ENCODE data around the gene HOXC6. TPM values are rescaled to one million over a fixed set of nuclear protein-coding genes. Genes with fewer than 3 reads are reported as not detected.

The HOXC6 gene
- total RNA-seq, 1 experiment from 2014 or later: 2.8 TPM

DNA sequence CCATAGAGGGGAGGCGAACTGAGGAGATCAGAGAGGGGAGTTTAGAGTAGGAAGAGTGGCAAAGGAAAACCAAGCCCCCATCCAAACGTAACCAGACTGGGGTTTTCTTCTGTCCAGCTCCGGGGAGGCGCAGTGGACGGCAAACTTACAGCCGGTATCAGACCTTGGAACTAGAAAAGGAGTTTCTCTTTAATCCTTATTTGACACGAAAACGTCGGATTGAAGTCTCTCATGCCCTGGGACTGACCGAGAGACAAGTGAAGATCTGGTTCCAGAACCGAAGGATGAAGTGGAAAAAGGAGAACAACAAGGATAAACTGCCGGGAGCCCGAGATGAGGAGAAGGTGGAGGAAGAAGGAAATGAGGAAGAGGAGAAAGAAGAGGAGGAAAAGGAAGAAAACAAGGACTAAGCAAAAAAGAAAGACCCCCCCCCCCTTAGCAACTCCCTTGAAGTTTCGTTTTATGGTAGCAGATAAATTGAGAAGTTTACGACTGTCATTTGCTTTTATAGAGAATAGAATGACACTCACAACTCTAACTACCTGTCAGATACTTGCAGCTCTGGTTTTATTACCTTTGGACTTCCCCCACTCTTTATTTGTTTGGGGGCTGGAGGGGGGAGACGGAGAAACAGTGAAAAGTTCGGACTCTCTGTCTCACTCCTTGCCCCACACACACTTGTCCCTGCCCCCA lies 17.1 kb upstream of the HOXC6 start:
- Histone ChIP-seq H4K20me1 (ENCODE audit: low read length) (no peaks in the 10 kb centered on the region), H3K4me3 (ENCODE audit: low read length) (peak overlapping the region; percentile 78), H3K27me3 (ENCODE audit: low read length) (no peaks in the 10 kb centered on the region), H3K9ac (ENCODE audit: low read length) (no peak overlapping the region), H3F3A (ENCODE audit: low read length, unreplicated experiment) (no peaks in the 10 kb centered on the region), H3K36me3 (ENCODE audit: low read depth, low read length) (no peaks in the 10 kb centered on the region), H3K4me1 (ENCODE audit: insufficient read depth, low read length) (peaks cover 50% of the 10 kb centered on the region), H3K4me2 (ENCODE audit: low read length) (peak overlapping the region; percentile 99), H3K9me2 (replicated peaks; ENCODE audit: low read length) (no peaks in the 10 kb centered on the region), H3K27ac (ENCODE audit: low read length) (no peak overlapping the region), H2AFZ (ENCODE audit: low read length) (peak overlapping the region; percentile 41; the same call in 1 of the 2 replicates), H3K79me2 (ENCODE audit: low read length) (peaks cover 24% of the 10 kb centered on the region), H3K9me3 (ENCODE audit: low read length) (no peaks in the 10 kb centered on the region)
- ATAC-seq (no peak), DNase-seq (no peak)
- ChIA-PET POLR2A (ENCODE audit: unreplicated experiment) (interaction anchor here (0.6 kb wide), 1 partner anchor 288 kb away, joined by 3 read pairs; no protein-coding TSS in a partner anchor), CTCF (no interaction called here)
- TF ChIP-seq EZH2 (IDR thresholded peaks at IDR 0.05; ENCODE audit: low read length, unreplicated experiment): no peak
- TF ChIP-seq, protein P1, sequence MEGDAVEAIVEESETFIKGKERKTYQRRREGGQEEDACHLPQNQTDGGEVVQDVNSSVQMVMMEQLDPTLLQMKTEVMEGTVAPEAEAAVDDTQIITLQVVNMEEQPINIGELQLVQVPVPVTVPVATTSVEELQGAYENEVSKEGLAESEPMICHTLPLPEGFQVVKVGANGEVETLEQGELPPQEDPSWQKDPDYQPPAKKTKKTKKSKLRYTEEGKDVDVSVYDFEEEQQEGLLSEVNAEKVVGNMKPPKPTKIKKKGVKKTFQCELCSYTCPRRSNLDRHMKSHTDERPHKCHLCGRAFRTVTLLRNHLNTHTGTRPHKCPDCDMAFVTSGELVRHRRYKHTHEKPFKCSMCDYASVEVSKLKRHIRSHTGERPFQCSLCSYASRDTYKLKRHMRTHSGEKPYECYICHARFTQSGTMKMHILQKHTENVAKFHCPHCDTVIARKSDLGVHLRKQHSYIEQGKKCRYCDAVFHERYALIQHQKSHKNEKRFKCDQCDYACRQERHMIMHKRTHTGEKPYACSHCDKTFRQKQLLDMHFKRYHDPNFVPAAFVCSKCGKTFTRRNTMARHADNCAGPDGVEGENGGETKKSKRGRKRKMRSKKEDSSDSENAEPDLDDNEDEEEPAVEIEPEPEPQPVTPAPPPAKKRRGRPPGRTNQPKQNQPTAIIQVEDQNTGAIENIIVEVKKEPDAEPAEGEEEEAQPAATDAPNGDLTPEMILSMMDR (conservative IDR thresholded peaks at IDR 0.05; ENCODE audit: low read depth, low read length): no peak
- TF ChIP-seq EZH2phosphoT487 (IDR thresholded peaks at IDR 0.05; ENCODE audit: borderline replicate concordance, low read length): no peak
- intact Hi-C loops (cut with micrococcal nuclease): no loop called here
- BruUV-seq (replicated peaks): no TSS peak

DNA sequence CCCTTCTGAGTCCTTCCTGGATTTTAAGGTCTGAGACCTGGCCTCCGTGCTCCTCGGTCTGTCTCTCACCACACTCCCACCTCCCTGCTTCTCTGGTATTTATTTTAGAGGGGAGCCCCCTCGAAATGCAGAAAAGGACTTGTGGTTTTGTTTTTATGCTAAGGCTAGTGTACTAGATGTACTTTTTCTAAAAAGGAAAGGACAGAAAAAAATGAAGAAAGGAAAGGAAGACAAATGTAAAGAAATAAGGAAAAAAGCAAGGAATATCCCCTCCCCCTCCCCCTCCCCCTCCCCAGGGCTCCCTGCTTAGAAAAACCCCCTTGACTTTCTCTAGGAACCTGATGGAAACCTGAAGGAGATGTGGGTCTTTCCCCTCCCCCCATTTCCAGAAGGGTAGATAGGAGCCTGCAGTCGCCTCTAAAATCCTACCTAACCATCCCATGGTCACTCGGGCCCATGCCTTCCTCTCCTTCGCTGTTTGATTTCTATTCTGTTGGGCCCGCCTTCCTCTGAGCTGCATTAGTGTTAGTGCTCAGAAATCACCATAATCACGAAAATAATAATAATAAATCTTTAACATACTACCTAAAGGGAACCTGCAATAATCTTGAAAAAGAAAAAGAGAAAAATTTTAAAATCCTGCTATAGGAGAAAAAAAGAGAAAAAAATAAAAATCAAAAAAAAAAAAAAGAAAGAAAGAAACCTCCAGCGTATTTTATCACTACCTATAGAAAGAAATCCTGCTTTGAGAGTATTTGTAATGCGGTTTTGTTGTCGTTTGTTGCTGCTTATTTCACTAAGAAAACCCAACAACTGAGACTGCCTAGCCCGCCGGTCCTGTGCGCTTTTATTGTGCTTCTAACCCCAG lies 16.3 kb upstream of the HOXC6 start:
- no peaks in the 10 kb centered on the region for H3K9me3 ChIP-seq (ENCODE audit: low read length)
- no peak for DNase-seq
- CTCF ChIA-PET: interaction anchor here (1.0 kb wide), 1 partner anchor 189 kb away, joined by 4 read pairs; no protein-coding TSS in a partner anchor
- no peaks in the 10 kb centered on the region for H3K27me3 ChIP-seq (ENCODE audit: low read length)
- intact Hi-C loops (cut with micrococcal nuclease): no loop called here
- no peaks in the 10 kb centered on the region for H3F3A ChIP-seq (ENCODE audit: low read length, unreplicated experiment)
- no peak overlapping the region for H3K27ac ChIP-seq (ENCODE audit: low read length)
- TF ChIP-seq, protein P1 (conservative IDR thresholded peaks at IDR 0.05; ENCODE audit: low read depth, low read length): no peak
- TF ChIP-seq EZH2phosphoT487 (IDR thresholded peaks at IDR 0.05; ENCODE audit: borderline replicate concordance, low read length) (no peak), EZH2 (IDR thresholded peaks at IDR 0.05; ENCODE audit: low read length, unreplicated experiment) (no peak)
- H3K4me3 ChIP-seq (ENCODE audit: low read length): peak overlapping the region; percentile 78; the same call in 1 of the 2 replicates
- no TSS peak for BruUV-seq (replicated peaks)
- H4K20me1 ChIP-seq (ENCODE audit: low read length): no peaks in the 10 kb centered on the region
- H3K9ac ChIP-seq (ENCODE audit: low read length): no peak overlapping the region
- no peak overlapping the region for H2AFZ ChIP-seq (ENCODE audit: low read length)
- peak overlapping the region; percentile 99 for H3K4me2 ChIP-seq (ENCODE audit: low read length)
- POLR2A ChIA-PET (ENCODE audit: unreplicated experiment): interaction anchor here (0.6 kb wide), 1 partner anchor 16 kb away, joined by 4 read pairs; the partner anchor contains the start of gene HOXC6
- ATAC-seq: no peak
- H3K4me1 ChIP-seq (ENCODE audit: insufficient read depth, low read length): peaks cover 49% of the 10 kb centered on the region
- H3K79me2 ChIP-seq (ENCODE audit: low read length): peaks cover 24% of the 10 kb centered on the region
- no peaks in the 10 kb centered on the region for H3K9me2 ChIP-seq (replicated peaks; ENCODE audit: low read length)
- no peaks in the 10 kb centered on the region for H3K36me3 ChIP-seq (ENCODE audit: low read depth, low read length)

All from PC-3 (cell line).